Osteoblast (primary cell): ENCODE data around the gene THRA. TPM values are rescaled to one million over a fixed set of nuclear protein-coding genes. Genes with fewer than 3 reads are reported as not detected.

Source experiments
- DNase-seq: peaks from one replicate; pipeline ENCODE4 v3.0.0; 2011; ENCODE audit warnings: low spot score, mixed read lengths; ENCODE audit not compliant: insufficient read length; ENCODE audit errors: missing footprints
- H2AFZ ChIP-seq: 2 replicates; pipeline ENCODE4 v1.6.0; 2011; ENCODE audit warnings: mild to moderate bottlenecking, low read length
- H3K27ac ChIP-seq: 2 replicates; pipeline ENCODE4 v1.5.1; 2011; ENCODE audit warnings: mild to moderate bottlenecking, low read depth, low read length, moderate library complexity
- H3K27me3 ChIP-seq: 2 replicates; pipeline ENCODE4 v1.6.0; 2012; ENCODE audit warnings: mild to moderate bottlenecking, control low read depth, inconsistent platforms, low read length, moderate library complexity; ENCODE audit not compliant: insufficient read depth
- H3K36me3 ChIP-seq: 2 replicates; pipeline ENCODE4 v1.5.1; 2011; ENCODE audit warnings: mild to moderate bottlenecking, low read length, control low read depth, moderate library complexity; ENCODE audit not compliant: insufficient read depth
- H3K4me1 ChIP-seq: 2 replicates; pipeline ENCODE4 v1.5.1; 2011; ENCODE audit warnings: mild to moderate bottlenecking, low read length, control low read depth, moderate library complexity; ENCODE audit not compliant: insufficient read depth
- H3K4me2 ChIP-seq: 2 replicates; pipeline ENCODE4 v1.6.0; 2011; ENCODE audit warnings: mild to moderate bottlenecking, low read length; ENCODE audit not compliant: insufficient read depth
- H3K4me3 ChIP-seq: fragments of 200-600 bp; sonication (generic); 3 replicates; pipeline ENCODE4 v1.5.1; 2012; ENCODE audit warnings: mild to moderate bottlenecking, low read length, inconsistent platforms; ENCODE audit not compliant: insufficient read depth
- H3K79me2 ChIP-seq: 2 replicates; pipeline ENCODE4 v1.6.0; 2012; ENCODE audit warnings: mild to moderate bottlenecking, low read length, control low read depth, inconsistent platforms; ENCODE audit not compliant: insufficient read depth
- H3K9me3 ChIP-seq: 2 replicates; pipeline ENCODE4 v1.5.1; 2011; ENCODE audit warnings: low read depth, low read length, control low read depth
- H4K20me1 ChIP-seq: 2 replicates; pipeline ENCODE4 v1.6.0; 2012; ENCODE audit warnings: mild to moderate bottlenecking, low read length, control low read depth; ENCODE audit not compliant: insufficient read depth
- CTCF ChIP-seq: IDR thresholded peaks from 2 replicates; pipeline ENCODE4 v1.5.1; 2011; ENCODE audit warnings: mild to moderate bottlenecking, low read depth, low read length, moderate library complexity; ENCODE audit errors: extremely low read depth
- total RNA-seq: library from RNA; depleted of rRNA; stranded (reverse); fragments of >200 nt; gene quantifications from 2 replicates; pipeline ENCODE4 v1.2.3, GENCODE V29; 2012

Gene THRA
- total RNA-seq, result 30.6 and 33.3 TPM in 2 replicates

- TF ChIP-seq CTCF, result no peak
- peak within 1 kb of the TSS; percentile 87 for H2AFZ ChIP-seq
- H3K27ac ChIP-seq, result no peak within 1 kb of the TSS
- peaks cover 5% of the 10 kb centered on the region for H3K27me3 ChIP-seq
- H3K4me3 ChIP-seq, result peak within 1 kb of the TSS; percentile 95
- no peaks in the 10 kb centered on the region for H3K9me3 ChIP-seq
- no peaks in the 10 kb centered on the region for H3K36me3 ChIP-seq
- peaks cover 11% of the 10 kb centered on the region for H4K20me1 ChIP-seq
- H3K4me2 ChIP-seq, result peak within 1 kb of the TSS; percentile 95
- peaks cover 25% of the 10 kb centered on the region for H3K79me2 ChIP-seq
- peak; percentile 99 for DNase-seq
- peaks cover 39% of the 10 kb centered on the region for H3K4me1 ChIP-seq
Observed at GRCh38 chr17:40062329-40063186, at the start of gene THRA. THRA (plus strand) TSS chr17:40062965; CDS start chr17:40074489, 11,524 bp downstream.

GRCh38 chr17:40014375-40014980 is 48.3 kb upstream of the THRA start:
- Histone ChIP-seq H4K20me1 (no peaks in the 10 kb centered on the region), H3K27me3 (no peaks in the 10 kb centered on the region), H3K9me3 (no peaks in the 10 kb centered on the region), H3K4me1 (peaks cover 9% of the 10 kb centered on the region), H3K36me3 (no peaks in the 10 kb centered on the region), H3K4me2 (no peak overlapping the region), H3K27ac (no peak overlapping the region), H3K4me3 (no peak overlapping the region), H3K79me2 (no peaks in the 10 kb centered on the region), H2AFZ (no peak overlapping the region)
- DNase-seq, result peak; percentile 76
- TF ChIP-seq CTCF, result no peak

GRCh38 chr17:40015005-40015997 is 47.5 kb upstream of the THRA start, which contains the start of gene CSF3:
CSF3 (plus strand) TSS chr17:40015440; CDS start chr17:40015475, 35 bp downstream.
- Histone ChIP-seq H3K4me3 (no peak within 1 kb of the TSS), H3K27ac (no peak within 1 kb of the TSS), H3K36me3 (peaks cover 8% of the 10 kb centered on the region), H2AFZ (no peak within 1 kb of the TSS), H3K9me3 (no peaks in the 10 kb centered on the region), H4K20me1 (no peaks in the 10 kb centered on the region), H3K4me2 (no peak within 1 kb of the TSS), H3K4me1 (peaks cover 9% of the 10 kb centered on the region), H3K79me2 (no peaks in the 10 kb centered on the region), H3K27me3 (no peaks in the 10 kb centered on the region)
- peak; percentile 87 for DNase-seq
- no peak for TF ChIP-seq CTCF
